Measurements from ENCODE around the gene MRM3. TPM values are rescaled to one million over a fixed set of nuclear protein-coding genes. Genes with fewer than 3 reads are reported as not detected.
"Not testable (repeated sequence)": the region's sequence is repeated elsewhere in the genome, so short reads cannot be mapped to it uniquely, and the experiment has no call there.

MRM3 gene
- total RNA-seq, 4 donors from 2014 or later = 20.5 to 33.9 (median 27.8) TPM

- peaks cover 0 to 39% of the 10 kb centered on the region in 2 donors for H3K36me3 ChIP-seq
- no peaks in the 10 kb centered on the region for H3K4me1 ChIP-seq
- ATAC-seq = no peak
- H3K4me3 ChIP-seq = no peak overlapping the region
- H3K27me3 ChIP-seq = no peaks in the 10 kb centered on the region
- H3K9me3 ChIP-seq = no peaks in the 10 kb centered on the region
- no peak for TF ChIP-seq POLR2A (IDR thresholded peaks at IDR 0.05)
- no peak for TF ChIP-seq EP300 (IDR thresholded peaks at IDR 0.05)
- TF ChIP-seq POLR2AphosphoS5 (IDR thresholded peaks at IDR 0.05) = no peak
- TF ChIP-seq CTCF (IDR thresholded peaks at IDR 0.05) = no peak
- H3K27ac ChIP-seq = no peak overlapping the region
- WGBS, 2 donors (ENCODE audit: low coverage in 1 of 2) = 64 to 67% methylated on average over 2 to 7 of the region's 17 CpGs
Observed at GRCh38 chr17:825216-825615, 43.1 kb downstream of the MRM3 start.

GRCh38 chr17:826778-827177 lies 44.6 kb downstream of the MRM3 start:
- WGBS, 2 donors (ENCODE audit: low coverage in 1 of 2) = 87% methylated on average over 3 of the region's 21 CpGs; no CpG with 5 or more reads in 1 of the 2 donors
- ATAC-seq = no peak
- no peak overlapping the region for H3K27ac ChIP-seq

GRCh38 chr17:828761-829160 lies 46.6 kb downstream of the MRM3 start:
- no peaks in the 10 kb centered on the region for H3K9me3 ChIP-seq
- WGBS, 2 donors (ENCODE audit: low coverage in 1 of 2) = 69 to 79% methylated on average over 5 of the region's 5 CpGs
- H3K36me3 ChIP-seq = peaks cover 0 to 18% of the 10 kb centered on the region in 2 donors
- TF ChIP-seq CTCF (IDR thresholded peaks at IDR 0.05) = no peak
- TF ChIP-seq EP300 (IDR thresholded peaks at IDR 0.05) = no peak
- TF ChIP-seq POLR2AphosphoS5 (IDR thresholded peaks at IDR 0.05) = no peak
- no peak for TF ChIP-seq POLR2A (IDR thresholded peaks at IDR 0.05)
- no peak overlapping the region for H3K27ac ChIP-seq
- no peaks in the 10 kb centered on the region for H3K4me1 ChIP-seq
- H3K27me3 ChIP-seq = no peaks in the 10 kb centered on the region
- no peak overlapping the region for H3K4me3 ChIP-seq
- ATAC-seq = no peak

More at GRCh38 chr17:826778-827177, 44.6 kb downstream of the MRM3 start:
- TF ChIP-seq POLR2AphosphoS5 (IDR thresholded peaks at IDR 0.05) (no peak), POLR2A (IDR thresholded peaks at IDR 0.05) (no peak), CTCF (IDR thresholded peaks at IDR 0.05) (no peak), EP300 (IDR thresholded peaks at IDR 0.05) (no peak)
- peaks cover 0 to 37% of the 10 kb centered on the region in 2 donors for H3K36me3 ChIP-seq
- H3K4me1 ChIP-seq = no peaks in the 10 kb centered on the region
- no peaks in the 10 kb centered on the region for H3K9me3 ChIP-seq
- no peak overlapping the region for H3K4me3 ChIP-seq
- H3K27me3 ChIP-seq = no peaks in the 10 kb centered on the region

GRCh38 chr17:829614-830013 lies 47.5 kb downstream of the MRM3 start:
- H3K27ac ChIP-seq, H3K4me3 ChIP-seq, ATAC-seq, H3K9me3 ChIP-seq, H3K4me1 ChIP-seq, H3K27me3 ChIP-seq: not testable (repeated sequence)
- 66 to 74% methylated on average over 2 to 3 of the region's 3 CpGs for WGBS, 2 donors (ENCODE audit: low coverage in 1 of 2)
- H3K36me3 ChIP-seq = peaks cover 0 to 13% of the 10 kb centered on the region in 2 donors

GRCh38 chr17:830381-830780 lies 48.2 kb downstream of the MRM3 start:
- Histone ChIP-seq H3K36me3 (peaks cover 0 to 5% of the 10 kb centered on the region in 2 donors), H3K4me1 (peaks cover 0 to 12% (median 0%) of the 10 kb centered on the region in 3 donors), H3K9me3 (no peaks in the 10 kb centered on the region), H3K27ac (no peak overlapping the region), H3K4me3 (no peak overlapping the region), H3K27me3 (no peaks in the 10 kb centered on the region)
- no peak for ATAC-seq
- 40 to 76% methylated on average over 1 to 19 of the region's 19 CpGs for WGBS, 2 donors (ENCODE audit: low coverage in 1 of 2)
- TF ChIP-seq EP300 (IDR thresholded peaks at IDR 0.05) = no peak
- no peak for TF ChIP-seq POLR2AphosphoS5 (IDR thresholded peaks at IDR 0.05)
- TF ChIP-seq POLR2A (IDR thresholded peaks at IDR 0.05) = no peak
- no peak for TF ChIP-seq CTCF (IDR thresholded peaks at IDR 0.05)

Measured in gastroesophageal sphincter (tissue), 4 donors.